Measurements from ENCODE around the gene FBXL17. TPM values are rescaled to one million over a fixed set of nuclear protein-coding genes. Genes with fewer than 3 reads are reported as not detected.
A peak's percentile ranks its signal among the peaks of the same experiment; 100 is the strongest.
"Not testable (repeated sequence)": the region's sequence is repeated elsewhere in the genome, so short reads cannot be mapped to it uniquely, and the experiment has no call there.

Gene FBXL17
- total and polyA plus RNA-seq, 9 of the 15 experiments (the other 6 are each of a cell fraction or from before 2014, with no cell fraction given), result 0.32 to 5.4 (median 1.8) TPM

- TF ChIP-seq YY1 (IDR thresholded peaks at IDR 0.05; ENCODE audit: borderline replicate concordance in 1 of 3, control insufficient read depth in 1 of 3, extremely low read depth in 1 of 3, insufficient read depth in 3 of 3, insufficient read length in 1 of 3, insufficient replicate concordance in 2 of 3, low read depth in 1 of 3, low read length in 2 of 3) (peak in 1 of 3 experiments; percentile 16), RNF219 (CRISPR knock-in tag; IDR thresholded peaks at IDR 0.05) (no peak), NFE2 (IDR thresholded peaks at IDR 0.05; ENCODE audit: low read depth) (0 out of 2 replicates have a peak, but pooled peaks have one; percentile 14), TSC22D4 (tag; IDR thresholded peaks at IDR 0.05) (no peak), NCOA1 (IDR thresholded peaks at IDR 0.05; ENCODE audit: low read depth) (no peak), SOX6 (IDR thresholded peaks at IDR 0.05) (no peak), ZNF764 (CRISPR knock-in tag; IDR thresholded peaks at IDR 0.05; ENCODE audit: low read depth) (no peak), SMAD4 (CRISPR knock-in tag; conservative IDR thresholded peaks at IDR 0.05) (0 out of 2 replicates have a peak, but pooled peaks have one; percentile 31), CBFA2T2 (conservative IDR thresholded peaks at IDR 0.05) (peak; percentile 51), PYGO2 (tag; IDR thresholded peaks at IDR 0.05) (no peak), TAL1 (IDR thresholded peaks at IDR 0.05) (peak; percentile 58; the same call in 1 of the 2 replicates), ZNF785 (CRISPR knock-in tag; IDR thresholded peaks at IDR 0.05) (no peak), CBFA2T3 (IDR thresholded peaks at IDR 0.05) (peak; percentile 59)
Measured at GRCh38 chr5:108398964-108399363, 17.1 kb upstream of the FBXL17 start (continued).

- H3K9ac ChIP-seq (ENCODE audit: insufficient read depth in 1 of 2, low read depth in 2 of 2, low read length in 2 of 2); ATAC-seq; FAIRE-seq; H3K4me1 ChIP-seq (replicated peaks in 1 of 2; ENCODE audit: control insufficient read depth in 2 of 2, insufficient read depth in 2 of 2, low read length in 2 of 2); H3K27me3 ChIP-seq (ENCODE audit: control insufficient read depth in 2 of 2, insufficient read depth in 2 of 2, low read length in 2 of 2); POLR2A ChIA-PET; H3K9me1 ChIP-seq (ENCODE audit: control insufficient read depth, insufficient read depth, low read length); intact Hi-C loops (cut with micrococcal nuclease); H3K27ac ChIP-seq (ENCODE audit: extremely low read depth, low read depth, low read length); H3K9me3 ChIP-seq (replicated peaks; ENCODE audit: control insufficient read depth, insufficient read depth, low read depth, low read length); H4K20me1 ChIP-seq (replicated peaks; ENCODE audit: control insufficient read depth, insufficient read depth, low read length); H3K4me3 ChIP-seq; BruUV-seq (replicated peaks); H3K36me3 ChIP-seq (ENCODE audit: control insufficient read depth, insufficient read depth, low read length); DNase-seq (ENCODE audit: extremely low read depth in 1 of 4, low spot score in 3 of 4); H3K79me2 ChIP-seq (ENCODE audit: control insufficient read depth, insufficient read depth, low read length); CTCF ChIA-PET (ENCODE audit: low intra/inter-chr PET ratio); H2AFZ ChIP-seq (ENCODE audit: low read depth, low read length); H3K4me2 ChIP-seq (ENCODE audit: insufficient read depth, low read length); in situ Hi-C loops (cut with MboI): not testable (repeated sequence)
- WGBS (ENCODE audit: insufficient coverage, low coverage, missing lambda C conversion rate), result 20% methylated on average over 5 of the region's 5 CpGs
Measured at GRCh38 chr5:108396837-108397236, 14.9 kb upstream of the FBXL17 start.

Data from K562 (cell line).